HepG2 (cell line): ENCODE measurements around the gene HSD17B8. TPM values are rescaled to one million over a fixed set of nuclear protein-coding genes. Genes with fewer than 3 reads are reported as not detected.

ENCODE experiments used
- CHD4 ChIP-seq: fragments of 200-600 bp; sonication (generic); IDR thresholded peaks from 2 replicates; pipeline ENCODE4 v1.7.0; 2017; ENCODE audit warnings: mild to moderate bottlenecking, low read length, borderline replicate concordance
- DNMT3B ChIP-seq: conservative IDR thresholded peaks from 2 replicates; pipeline ENCODE4 v1.6.1; 2016; ENCODE audit warnings: missing biosample characterization, control low read depth
- HMGA1 ChIP-seq: sonication (generic); formaldehyde crosslinking; conservative IDR thresholded peaks from 2 replicates; pipeline ENCODE4 v1.4.0; 2020; ENCODE audit warnings: missing genetic modification reagents
- MIER2 ChIP-seq: IDR thresholded peaks from 2 replicates; pipeline ENCODE4 v1.6.1; 2016; ENCODE audit warnings: missing biosample characterization, missing genetic modification reagents
- NR2C2 ChIP-seq: sonication (generic); formaldehyde crosslinking; IDR thresholded peaks from 2 replicates; pipeline ENCODE4 v1.4.0; 2020; ENCODE audit warnings: missing genetic modification reagents, mild to moderate bottlenecking, moderate library complexity, borderline replicate concordance
- SP4 ChIP-seq: sonication (generic); formaldehyde crosslinking; IDR thresholded peaks from 2 replicates; pipeline ENCODE4 v1.8.1; 2023; ENCODE audit warnings: mild to moderate bottlenecking, missing genetic modification reagents
- SPEN ChIP-seq: sonication (generic); formaldehyde crosslinking; IDR thresholded peaks from 2 replicates; pipeline ENCODE4 v1.5.1; 2020; ENCODE audit warnings: low read depth, mild to moderate bottlenecking, missing genetic modification reagents
- SUZ12 ChIP-seq: fragments of 150-350 bp; IDR thresholded peaks from 2 replicates; pipeline ENCODE4 v1.6.1; 2014; ENCODE audit warnings: low read depth, low read length
- TGIF2 ChIP-seq: IDR thresholded peaks from 2 replicates; pipeline ENCODE4 v1.6.1; 2016; ENCODE audit warnings: control low read depth, missing compliant biosample characterization
- THYN1 ChIP-seq: sonication (generic); formaldehyde crosslinking; IDR thresholded peaks from 2 replicates; pipeline ENCODE4 v1.8.1; 2023; ENCODE audit warnings: low read depth, mild to moderate bottlenecking, moderate library complexity, missing genetic modification reagents, borderline replicate concordance
- WIZ ChIP-seq: sonication (generic); formaldehyde crosslinking; IDR thresholded peaks from 2 replicates; pipeline ENCODE4 v1.5.1; 2020; ENCODE audit warnings: mild to moderate bottlenecking, missing genetic modification reagents
- ZNF263 ChIP-seq: sonication (generic); formaldehyde crosslinking; IDR thresholded peaks from 2 replicates; pipeline ENCODE4 v1.4.0; 2020; ENCODE audit warnings: missing genetic modification reagents
- ZNF468 ChIP-seq: sonication (generic); formaldehyde crosslinking; IDR thresholded peaks from 2 replicates; pipeline ENCODE4 v1.8.0; 2022; ENCODE audit warnings: mild to moderate bottlenecking, moderate library complexity, missing genetic modification reagents
- ZNF660 ChIP-seq: sonication (generic); formaldehyde crosslinking; IDR thresholded peaks from 2 replicates; pipeline ENCODE4 v1.5.1; 2020; ENCODE audit warnings: mild to moderate bottlenecking, low read depth, missing genetic modification reagents, borderline replicate concordance
- ZNF687 ChIP-seq: sonication (generic); formaldehyde crosslinking; IDR thresholded peaks from 2 replicates; pipeline ENCODE4 v1.5.1; 2020; ENCODE audit warnings: mild to moderate bottlenecking, missing genetic modification reagents, moderate library complexity
- polyA plus RNA-seq, 8 experiments: library from polyadenylated mRNA; depleted of rRNA in 3 of 8; stranded (reverse) in 7 of 8; unstranded in 1 of 8; fragments of >200 nt; fragmentation: Illumina TruSeq in 4 of 8; extraction: Trizol in 4 of 8; gene quantifications; 2 replicates each; pipeline versions ENCODE4 v1.2.1 to v1.2.3, GENCODE V29; 2011 to 2016; ENCODE audit warnings: low read depth in 4 of 8, missing spikeins in 1 of 8, mixed read lengths in 1 of 8; ENCODE audit not compliant: insufficient read depth in 1 of 8
- total RNA-seq, 5 experiments: library from RNA; depleted of rRNA; stranded (reverse); fragments of >200 nt; fragmentation: Illumina TruSeq; extraction: Trizol; gene quantifications; 2 replicates each; pipeline ENCODE4 v1.2.3, GENCODE V29; 2016; ENCODE audit warnings: low read depth in 1 of 5
- TF ChIP-seq, protein P1 (sequence below): sonication (generic); formaldehyde crosslinking; IDR thresholded peaks from 2 replicates; pipeline ENCODE4 v1.4.0; 2020; ENCODE audit warnings: missing genetic modification reagents, borderline replicate concordance
- TF ChIP-seq, protein P2 (sequence below): sonication (generic); formaldehyde crosslinking; IDR thresholded peaks from 2 replicates; pipeline ENCODE4 v1.5.0; 2020; ENCODE audit warnings: missing genetic modification reagents
- TF ChIP-seq, protein P3 (sequence below): sonication (generic); formaldehyde crosslinking; IDR thresholded peaks from 2 replicates; pipeline ENCODE4 v1.4.0; 2020; ENCODE audit warnings: missing genetic modification reagents

HSD17B8 gene
- total and polyA plus RNA-seq, 2 of the 13 experiments (the other 11 are each of a cell fraction or from before 2014, with no cell fraction given), result 12.6 to 20.1 TPM

DNA sequence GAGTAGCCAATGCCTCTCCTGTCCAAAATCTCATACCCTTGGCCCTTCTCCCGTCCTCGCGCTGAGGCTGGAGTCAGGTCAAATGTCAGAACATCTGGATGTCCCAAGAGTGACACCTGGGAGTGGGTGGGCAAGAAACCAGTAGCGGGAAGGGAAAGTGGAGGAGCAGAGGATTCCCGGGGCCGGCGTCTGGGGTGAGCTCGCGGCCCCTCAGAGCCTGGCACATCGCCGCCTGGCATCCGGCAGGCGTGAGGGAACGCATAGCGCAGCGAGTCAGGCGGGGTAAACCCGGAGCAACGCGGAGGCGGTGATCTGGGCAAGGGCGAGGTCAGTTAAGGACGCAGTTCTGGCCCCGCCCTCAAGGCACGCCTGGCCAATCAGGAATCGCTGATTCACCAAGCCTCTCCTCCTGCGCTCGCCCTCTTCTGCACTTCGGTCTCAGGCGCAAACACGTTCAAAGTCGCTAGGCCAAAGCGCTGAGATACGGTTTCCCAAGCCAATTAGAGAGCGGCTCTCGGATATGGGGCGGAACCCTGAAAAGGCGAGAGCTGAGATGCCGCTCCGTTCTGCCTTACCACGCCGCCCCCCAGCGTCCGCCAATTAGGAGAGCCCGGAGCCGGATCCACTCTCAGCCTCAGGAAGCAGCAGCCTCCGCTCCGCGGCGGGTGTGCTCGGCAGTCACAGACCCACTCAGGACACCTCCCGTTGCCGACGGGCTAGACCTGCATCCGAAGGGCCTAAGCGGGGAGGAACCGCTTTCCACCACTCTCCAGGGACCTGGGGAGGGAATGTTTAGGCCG, 44.7 kb downstream of the HSD17B8 start (continued):
- TF ChIP-seq, protein P1, sequence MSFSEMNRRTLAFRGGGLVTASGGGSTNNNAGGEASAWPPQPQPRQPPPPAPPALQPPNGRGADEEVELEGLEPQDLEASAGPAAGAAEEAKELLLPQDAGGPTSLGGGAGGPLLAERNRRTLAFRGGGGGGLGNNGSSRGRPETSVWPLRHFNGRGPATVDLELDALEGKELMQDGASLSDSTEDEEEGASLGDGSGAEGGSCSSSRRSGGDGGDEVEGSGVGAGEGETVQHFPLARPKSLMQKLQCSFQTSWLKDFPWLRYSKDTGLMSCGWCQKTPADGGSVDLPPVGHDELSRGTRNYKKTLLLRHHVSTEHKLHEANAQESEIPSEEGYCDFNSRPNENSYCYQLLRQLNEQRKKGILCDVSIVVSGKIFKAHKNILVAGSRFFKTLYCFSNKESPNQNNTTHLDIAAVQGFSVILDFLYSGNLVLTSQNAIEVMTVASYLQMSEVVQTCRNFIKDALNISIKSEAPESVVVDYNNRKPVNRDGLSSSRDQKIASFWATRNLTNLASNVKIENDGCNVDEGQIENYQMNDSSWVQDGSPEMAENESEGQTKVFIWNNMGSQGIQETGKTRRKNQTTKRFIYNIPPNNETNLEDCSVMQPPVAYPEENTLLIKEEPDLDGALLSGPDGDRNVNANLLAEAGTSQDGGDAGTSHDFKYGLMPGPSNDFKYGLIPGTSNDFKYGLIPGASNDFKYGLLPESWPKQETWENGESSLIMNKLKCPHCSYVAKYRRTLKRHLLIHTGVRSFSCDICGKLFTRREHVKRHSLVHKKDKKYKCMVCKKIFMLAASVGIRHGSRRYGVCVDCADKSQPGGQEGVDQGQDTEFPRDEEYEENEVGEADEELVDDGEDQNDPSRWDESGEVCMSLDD (CRISPR knock-in tag), result no peak
- TF ChIP-seq CHD4 (no peak), SPEN (CRISPR knock-in tag) (peak; percentile 86; the same call in 1 of the 2 replicates), ZNF468 (CRISPR knock-in tag) (no peak), TGIF2 (CRISPR knock-in tag) (0 out of 2 replicates have a peak, but pooled peaks have one; percentile 62), DNMT3B (peak; percentile 65), ZNF687 (CRISPR knock-in tag) (peak; percentile 91), NR2C2 (CRISPR knock-in tag) (peak; percentile 33), ZNF660 (CRISPR knock-in tag) (no peak), WIZ (peak; percentile 27; the same call in 1 of the 2 replicates), HMGA1 (CRISPR knock-in tag) (no peak), SP4 (peak; percentile 95), SUZ12 (no peak), ZNF263 (CRISPR knock-in tag) (no peak), THYN1 (no peak; the same call in 1 of the 2 replicates), MIER2 (CRISPR knock-in tag) (0 out of 2 replicates have a peak, but pooled peaks have one; percentile 9)
- TF ChIP-seq, protein P2, sequence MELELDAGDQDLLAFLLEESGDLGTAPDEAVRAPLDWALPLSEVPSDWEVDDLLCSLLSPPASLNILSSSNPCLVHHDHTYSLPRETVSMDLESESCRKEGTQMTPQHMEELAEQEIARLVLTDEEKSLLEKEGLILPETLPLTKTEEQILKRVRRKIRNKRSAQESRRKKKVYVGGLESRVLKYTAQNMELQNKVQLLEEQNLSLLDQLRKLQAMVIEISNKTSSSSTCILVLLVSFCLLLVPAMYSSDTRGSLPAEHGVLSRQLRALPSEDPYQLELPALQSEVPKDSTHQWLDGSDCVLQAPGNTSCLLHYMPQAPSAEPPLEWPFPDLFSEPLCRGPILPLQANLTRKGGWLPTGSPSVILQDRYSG, result no peak
- TF ChIP-seq, protein P3, sequence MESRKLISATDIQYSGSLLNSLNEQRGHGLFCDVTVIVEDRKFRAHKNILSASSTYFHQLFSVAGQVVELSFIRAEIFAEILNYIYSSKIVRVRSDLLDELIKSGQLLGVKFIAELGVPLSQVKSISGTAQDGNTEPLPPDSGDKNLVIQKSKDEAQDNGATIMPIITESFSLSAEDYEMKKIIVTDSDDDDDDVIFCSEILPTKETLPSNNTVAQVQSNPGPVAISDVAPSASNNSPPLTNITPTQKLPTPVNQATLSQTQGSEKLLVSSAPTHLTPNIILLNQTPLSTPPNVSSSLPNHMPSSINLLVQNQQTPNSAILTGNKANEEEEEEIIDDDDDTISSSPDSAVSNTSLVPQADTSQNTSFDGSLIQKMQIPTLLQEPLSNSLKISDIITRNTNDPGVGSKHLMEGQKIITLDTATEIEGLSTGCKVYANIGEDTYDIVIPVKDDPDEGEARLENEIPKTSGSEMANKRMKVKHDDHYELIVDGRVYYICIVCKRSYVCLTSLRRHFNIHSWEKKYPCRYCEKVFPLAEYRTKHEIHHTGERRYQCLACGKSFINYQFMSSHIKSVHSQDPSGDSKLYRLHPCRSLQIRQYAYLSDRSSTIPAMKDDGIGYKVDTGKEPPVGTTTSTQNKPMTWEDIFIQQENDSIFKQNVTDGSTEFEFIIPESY (CRISPR knock-in tag), result no peak
